Right ventricle myocardium inferior (tissue), 1 donor: Measurements from ENCODE around the gene TRPV4. TPM values are rescaled to one million over a fixed set of nuclear protein-coding genes. Genes with fewer than 3 reads are reported as not detected.

Source experiments
- ATAC-seq: fragments of 200-7000 bp; cut with Tn5 transposase; one replicate; pipeline ENCODE4 v1.9.1; 2020; ENCODE audit warnings: mild to moderate bottlenecking, moderate library complexity
- DNase-seq: peaks from one replicate; pipeline ENCODE4 v3.0.0; 2021; ENCODE audit errors: missing footprints
- intact Hi-C: fragments of 100-400 bp; cut with DNase I; formaldehyde crosslinking; loops from one replicate; pipeline ENCODE4 v1.11.0; 2022
- long read RNA-seq: library from polyadenylated mRNA; unstranded; transcript quantifications from one replicate; pipeline ENCODE4 v2.0.0, GENCODE V29; 2021
- total RNA-seq: library from RNA; stranded (reverse); fragmentation: NEBNext Ultra II Directional; extraction: Animal tissue kit (Norgen Biotek cat#: 25700); gene quantifications from one replicate; pipeline ENCODE4 v1.2.1, GENCODE V29; 2021
- donor health status: DM: no; HTN: yes; CAD: no; lungs with severe emphysema.

TRPV4 gene
- total RNA-seq, result 0.32 TPM
- long read RNA-seq, result 0 reads

GRCh38 chr12:109833307-109834189 is at the start of gene TRPV4:
Gene TRPV4, minus strand, starts transcription at chr12:109833398. Its CDS starts 18,602 bp downstream, at chr12:109814796.
- DNase-seq, result peak; percentile 11
- intact Hi-C loops, result no loop called here
- ATAC-seq, result peak; percentile 71

- ATAC-seq, result no peak
- no peak for DNase-seq
- intact Hi-C loops, result loop anchor here (5.0 kb wide), 1 partner anchor 454 kb away; no protein-coding TSS in a partner anchor
Measured at GRCh38 chr12:109881752-109882151, 48.6 kb upstream of the TRPV4 start.

GRCh38 chr12:109880938-109881337 is 47.7 kb upstream of the TRPV4 start:
- DNase-seq (no peak), ATAC-seq (no peak)
- intact Hi-C loops, result loop anchor here (1.0 to 5.0 kb wide), 2 partner anchors 76 to 454 kb away; no protein-coding TSS in a partner anchor

- peak; percentile 96 for DNase-seq
- ATAC-seq, result peak; percentile 98
- intact Hi-C loops, result loop anchor here (1.0 to 5.0 kb wide), 2 partner anchors 75 to 453 kb away; no protein-coding TSS in a partner anchor
Measured at GRCh38 chr12:109880043-109880931, 47.1 kb upstream of the TRPV4 start, which contains the start of gene GLTP. Gene GLTP, minus strand, starts transcription at chr12:109880541. Its CDS starts 167 bp downstream, at chr12:109880374.

GRCh38 chr12:109879351-109880042 is 46.3 kb upstream of the TRPV4 start:
- intact Hi-C loops, result loop anchor here (1.0 to 5.0 kb wide), 2 partner anchors 74 to 452 kb away; no protein-coding TSS in a partner anchor
- DNase-seq (no peak), ATAC-seq (peak; percentile 7)

- intact Hi-C loops, result no loop called here
- ATAC-seq (no peak), DNase-seq (no peak)
Measured at GRCh38 chr12:109878749-109879148, 45.6 kb upstream of the TRPV4 start.

GRCh38 chr12:109878247-109878625 is 45.0 kb upstream of the TRPV4 start:
- intact Hi-C loops, result no loop called here
- DNase-seq, result no peak
- no peak for ATAC-seq

GRCh38 chr12:109877504-109878246 is 44.5 kb upstream of the TRPV4 start:
- no peak for ATAC-seq
- intact Hi-C loops, result no loop called here
- DNase-seq, result no peak

GRCh38 chr12:109876406-109876805 is 43.2 kb upstream of the TRPV4 start:
- intact Hi-C loops, result no loop called here
- no peak for DNase-seq
- no peak for ATAC-seq

GRCh38 chr12:109875572-109876131 is 42.5 kb upstream of the TRPV4 start:
- ATAC-seq, result no peak
- no peak for DNase-seq
- intact Hi-C loops, result no loop called here

GRCh38 chr12:109873653-109874052 is 40.5 kb upstream of the TRPV4 start:
- DNase-seq, result no peak
- intact Hi-C loops, result no loop called here
- no peak for ATAC-seq

- DNase-seq, result no peak
- ATAC-seq, result no peak
- intact Hi-C loops, result no loop called here
Measured at GRCh38 chr12:109871668-109872314, 38.6 kb upstream of the TRPV4 start.

- ATAC-seq (no peak), DNase-seq (no peak)
- intact Hi-C loops, result no loop called here
Measured at GRCh38 chr12:109870648-109871047, 37.5 kb upstream of the TRPV4 start.

GRCh38 chr12:109868182-109869051 is 35.2 kb upstream of the TRPV4 start:
- intact Hi-C loops, result no loop called here
- DNase-seq, result no peak
- ATAC-seq, result no peak

- ATAC-seq (no peak), DNase-seq (no peak)
Measured at GRCh38 chr12:109864916-109865315, 31.7 kb upstream of the TRPV4 start.

More at GRCh38 chr12:109864916-109865315, 31.7 kb upstream of the TRPV4 start:
- intact Hi-C loops, result no loop called here
